ENCODE measurements around the gene KLF11.

Gene KLF11

DNA sequence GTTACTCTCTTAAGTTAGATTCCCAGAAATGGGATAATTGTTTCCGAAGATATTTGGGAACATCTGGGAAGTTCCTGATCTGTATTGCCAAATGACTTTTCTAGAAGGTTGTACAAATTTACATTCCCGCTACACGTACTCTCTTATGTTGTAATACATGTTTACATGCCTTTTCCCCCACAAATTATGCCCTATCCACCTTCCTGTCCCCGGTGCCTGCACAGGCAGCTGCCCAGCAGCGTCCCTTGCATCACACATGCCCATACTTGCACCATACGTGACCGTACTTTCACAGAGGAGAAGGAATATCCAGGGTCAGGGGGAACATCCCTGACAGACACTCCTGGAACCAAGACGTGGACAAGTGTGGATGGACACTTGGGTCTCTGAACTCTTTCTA is 24.2 kb upstream of the KLF11 start:
- Histone ChIP-seq H3K4me3 (replicated peaks; ENCODE audit: insufficient read depth, low read length) (no peak overlapping the region), H3K27ac (replicated peaks) (no peak overlapping the region), H3K27me3 (ENCODE audit: insufficient read depth, poor library complexity, severe bottlenecking) (no peaks in the 10 kb centered on the region)
- peak in 1 of 2 experiments; percentile 45 for DNase-seq (ENCODE audit: low read depth in 1 of 2, low spot score in 1 of 2)
- no peak for TF ChIP-seq REST (IDR thresholded peaks at IDR 0.05; ENCODE audit: insufficient replicate concordance, low read depth)
- TF ChIP-seq, protein P1, sequence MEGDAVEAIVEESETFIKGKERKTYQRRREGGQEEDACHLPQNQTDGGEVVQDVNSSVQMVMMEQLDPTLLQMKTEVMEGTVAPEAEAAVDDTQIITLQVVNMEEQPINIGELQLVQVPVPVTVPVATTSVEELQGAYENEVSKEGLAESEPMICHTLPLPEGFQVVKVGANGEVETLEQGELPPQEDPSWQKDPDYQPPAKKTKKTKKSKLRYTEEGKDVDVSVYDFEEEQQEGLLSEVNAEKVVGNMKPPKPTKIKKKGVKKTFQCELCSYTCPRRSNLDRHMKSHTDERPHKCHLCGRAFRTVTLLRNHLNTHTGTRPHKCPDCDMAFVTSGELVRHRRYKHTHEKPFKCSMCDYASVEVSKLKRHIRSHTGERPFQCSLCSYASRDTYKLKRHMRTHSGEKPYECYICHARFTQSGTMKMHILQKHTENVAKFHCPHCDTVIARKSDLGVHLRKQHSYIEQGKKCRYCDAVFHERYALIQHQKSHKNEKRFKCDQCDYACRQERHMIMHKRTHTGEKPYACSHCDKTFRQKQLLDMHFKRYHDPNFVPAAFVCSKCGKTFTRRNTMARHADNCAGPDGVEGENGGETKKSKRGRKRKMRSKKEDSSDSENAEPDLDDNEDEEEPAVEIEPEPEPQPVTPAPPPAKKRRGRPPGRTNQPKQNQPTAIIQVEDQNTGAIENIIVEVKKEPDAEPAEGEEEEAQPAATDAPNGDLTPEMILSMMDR (IDR thresholded peaks at IDR 0.05; ENCODE audit: insufficient read depth, low read length): no peak
- no peak for TF ChIP-seq SPI1 (IDR thresholded peaks at IDR 0.05; ENCODE audit: borderline replicate concordance, low read depth)
- TF ChIP-seq GABPA (IDR thresholded peaks at IDR 0.05; ENCODE audit: low read depth): no peak
- no peak for TF ChIP-seq POLR2AphosphoS5 (IDR thresholded peaks at IDR 0.05; ENCODE audit: low read depth)

- no peak for DNase-seq (ENCODE audit: low read depth in 1 of 2, low spot score in 1 of 2)
- H3K27me3 ChIP-seq (ENCODE audit: insufficient read depth, poor library complexity, severe bottlenecking): no peaks in the 10 kb centered on the region
- no peak overlapping the region for H3K27ac ChIP-seq (replicated peaks)
- no peak for TF ChIP-seq SPI1 (IDR thresholded peaks at IDR 0.05; ENCODE audit: borderline replicate concordance, low read depth)
- TF ChIP-seq GABPA (IDR thresholded peaks at IDR 0.05; ENCODE audit: low read depth): no peak
- no peak overlapping the region for H3K4me3 ChIP-seq (replicated peaks; ENCODE audit: insufficient read depth, low read length)
These were observed 23.5 kb upstream of the KLF11 start for GRCh38 chr2:10019602-10020400.

DNA sequence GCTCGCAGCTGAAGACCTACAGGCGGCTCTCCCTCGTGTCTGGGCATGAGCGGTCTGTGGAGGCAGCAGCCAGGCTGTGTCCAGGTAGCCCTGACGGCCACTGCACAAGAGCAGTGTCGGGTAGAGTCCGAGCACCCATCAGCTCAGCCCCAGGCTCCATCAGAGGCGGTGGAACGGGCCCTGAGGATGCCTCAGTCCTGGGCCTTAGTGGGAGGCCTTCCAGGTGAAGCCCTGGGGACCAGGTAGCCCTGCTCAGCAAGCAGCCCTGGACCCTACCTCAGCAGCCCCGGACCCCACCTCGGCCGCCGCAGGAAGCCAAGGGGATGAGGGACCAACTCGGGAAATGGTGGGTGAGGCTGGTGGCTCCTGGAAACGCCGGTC is 21.3 kb upstream of the KLF11 start:
- TF ChIP-seq POLR2AphosphoS5 (IDR thresholded peaks at IDR 0.05; ENCODE audit: low read depth) (no peak), SPI1 (IDR thresholded peaks at IDR 0.05; ENCODE audit: borderline replicate concordance, low read depth) (no peak), GABPA (IDR thresholded peaks at IDR 0.05; ENCODE audit: low read depth) (no peak), REST (IDR thresholded peaks at IDR 0.05; ENCODE audit: insufficient replicate concordance, low read depth) (no peak)
- TF ChIP-seq, protein P1 (IDR thresholded peaks at IDR 0.05; ENCODE audit: insufficient read depth, low read length): no peak
- Histone ChIP-seq H3K4me3 (replicated peaks; ENCODE audit: insufficient read depth, low read length) (no peak overlapping the region), H3K27me3 (ENCODE audit: insufficient read depth, poor library complexity, severe bottlenecking) (no peaks in the 10 kb centered on the region), H3K27ac (replicated peaks) (no peak overlapping the region)
- no peak for DNase-seq (ENCODE audit: low read depth in 1 of 2, low spot score in 1 of 2)

GRCh38 chr2:10022445-10022844 is 20.9 kb upstream of the KLF11 start:
- TF ChIP-seq REST (IDR thresholded peaks at IDR 0.05; ENCODE audit: insufficient replicate concordance, low read depth): no peak

More at GRCh38 chr2:10022445-10022844, 20.9 kb upstream of the KLF11 start:
- Histone ChIP-seq H3K4me3 (replicated peaks; ENCODE audit: insufficient read depth, low read length) (no peak overlapping the region), H3K27me3 (ENCODE audit: insufficient read depth, poor library complexity, severe bottlenecking) (no peaks in the 10 kb centered on the region), H3K27ac (replicated peaks) (no peak overlapping the region)
- DNase-seq (ENCODE audit: low read depth in 1 of 2, low spot score in 1 of 2): no peak
